Gastroesophageal sphincter (tissue), 3 donors: ENCODE data around the gene CDRT15L2.
"Not testable (repeated sequence)": the region's sequence is repeated elsewhere in the genome, so short reads cannot be mapped to it uniquely, and the experiment has no call there.

Experiments
- CTCF ChIP-seq, 4 experiments: fragments of 200-600 bp in 2 of 4; fragments of 450-650 bp in 2 of 4; sonication (generic) in 1 of 4; IDR thresholded peaks; one replicate each; pipeline ENCODE4 v1.5.1; 2017 to 2019; ENCODE audit warnings: antibody characterized with exemption in 4 of 4, mild to moderate bottlenecking in 2 of 4, moderate library complexity in 2 of 4
- EP300 ChIP-seq: sonication (generic); formaldehyde crosslinking; IDR thresholded peaks from one replicate; pipeline ENCODE4 v1.6.1; 2017; ENCODE audit warnings: antibody characterized with exemption, mild to moderate bottlenecking
- POLR2A ChIP-seq, 2 donors: fragments of 450-650 bp; IDR thresholded peaks; one replicate each; pipeline ENCODE4 v1.6.1; 2017; ENCODE audit warnings: antibody characterized with exemption in 2 of 2, mild to moderate bottlenecking in 2 of 2, moderate library complexity in 1 of 2

GRCh38 chr17:20566736-20567135 lies 12.8 kb upstream of the CDRT15L2 start:
- TF ChIP-seq EP300; CTCF (IDR thresholded peaks at IDR 0.05); POLR2A (IDR thresholded peaks at IDR 0.05): not testable (repeated sequence)
